Measurements from ENCODE around the gene HEATR9. TPM values are rescaled to one million over a fixed set of nuclear protein-coding genes. Genes with fewer than 3 reads are reported as not detected.

Gene HEATR9
- total RNA-seq, 1 donor from 2014 or later: not detected

DNA sequence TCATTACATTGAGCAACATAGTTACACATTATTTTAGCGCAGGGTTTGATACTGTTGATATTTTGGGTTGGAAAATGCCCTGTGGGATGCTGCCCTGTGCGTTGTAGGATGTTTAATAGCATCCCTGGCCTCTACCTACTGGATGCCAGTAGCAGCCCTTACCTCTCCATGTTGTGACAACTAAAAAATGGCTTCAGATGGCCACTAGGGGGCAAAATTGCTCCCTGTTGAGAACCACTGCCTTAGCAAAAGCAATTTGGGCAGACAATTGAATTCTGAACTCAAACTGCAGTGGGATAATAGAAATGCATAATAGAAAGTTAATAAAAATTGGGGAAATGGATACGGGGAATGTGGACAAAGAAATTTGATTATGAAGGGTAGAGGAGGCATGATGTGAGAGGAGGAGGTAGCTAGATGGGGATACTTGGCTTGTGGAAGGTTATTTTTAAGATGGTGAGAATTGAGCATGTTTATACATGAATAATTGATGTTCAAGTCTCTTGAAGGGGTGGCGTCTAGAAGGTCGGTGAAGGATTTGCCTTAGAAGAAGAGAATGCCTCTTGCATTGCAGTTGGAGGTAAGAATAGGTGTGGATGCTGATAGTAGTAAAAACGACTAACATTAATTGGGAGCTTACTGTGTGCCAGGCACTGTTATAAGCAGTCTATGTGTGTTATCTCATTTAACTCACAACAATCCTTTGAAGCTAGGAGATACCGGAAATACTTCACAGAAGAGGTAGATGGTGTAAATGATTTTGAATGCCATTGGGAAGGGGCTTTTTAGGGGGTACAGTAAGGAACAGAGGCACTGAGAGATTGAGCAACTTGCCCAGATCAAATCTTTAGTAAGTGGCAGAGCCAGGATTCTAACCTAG lies 19.0 kb downstream of the HEATR9 start:
- peaks cover 44% of the 10 kb centered on the region for H3F3A ChIP-seq (ENCODE audit: low read depth)
- Mint-ChIP-seq H3K4me1 (peaks cover 3% of the 10 kb centered on the region), H3K36me3 (peaks cover 31% of the 10 kb centered on the region), H3K9me3 (no peaks in the 10 kb centered on the region), H3K27ac (peak overlapping the region; percentile 52), H3K27me3 (ENCODE audit: insufficient read depth, low read depth) (peaks cover 2% of the 10 kb centered on the region), H3K4me3 (no peak overlapping the region)
- no peak overlapping the region for H3K4me3 ChIP-seq
- H3K9me3 ChIP-seq (ENCODE audit: low read depth): no peaks in the 10 kb centered on the region
- DNase-seq (ENCODE audit: low spot score): peak; percentile 80
- TF ChIP-seq EZH2phosphoT487 (IDR thresholded peaks at IDR 0.05) (no peak), EZH2 (IDR thresholded peaks at IDR 0.05) (no peak)
- TF ChIP-seq, protein P1, sequence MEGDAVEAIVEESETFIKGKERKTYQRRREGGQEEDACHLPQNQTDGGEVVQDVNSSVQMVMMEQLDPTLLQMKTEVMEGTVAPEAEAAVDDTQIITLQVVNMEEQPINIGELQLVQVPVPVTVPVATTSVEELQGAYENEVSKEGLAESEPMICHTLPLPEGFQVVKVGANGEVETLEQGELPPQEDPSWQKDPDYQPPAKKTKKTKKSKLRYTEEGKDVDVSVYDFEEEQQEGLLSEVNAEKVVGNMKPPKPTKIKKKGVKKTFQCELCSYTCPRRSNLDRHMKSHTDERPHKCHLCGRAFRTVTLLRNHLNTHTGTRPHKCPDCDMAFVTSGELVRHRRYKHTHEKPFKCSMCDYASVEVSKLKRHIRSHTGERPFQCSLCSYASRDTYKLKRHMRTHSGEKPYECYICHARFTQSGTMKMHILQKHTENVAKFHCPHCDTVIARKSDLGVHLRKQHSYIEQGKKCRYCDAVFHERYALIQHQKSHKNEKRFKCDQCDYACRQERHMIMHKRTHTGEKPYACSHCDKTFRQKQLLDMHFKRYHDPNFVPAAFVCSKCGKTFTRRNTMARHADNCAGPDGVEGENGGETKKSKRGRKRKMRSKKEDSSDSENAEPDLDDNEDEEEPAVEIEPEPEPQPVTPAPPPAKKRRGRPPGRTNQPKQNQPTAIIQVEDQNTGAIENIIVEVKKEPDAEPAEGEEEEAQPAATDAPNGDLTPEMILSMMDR (IDR thresholded peaks at IDR 0.05): peak; percentile 88
- H3K27ac ChIP-seq: no peak overlapping the region
- no peak overlapping the region for H3K9ac ChIP-seq
- H4K20me1 ChIP-seq (ENCODE audit: low read depth): peaks cover 45% of the 10 kb centered on the region
- H3K4me1 ChIP-seq: no peaks in the 10 kb centered on the region
- H3K79me2 ChIP-seq (ENCODE audit: low read depth): peaks cover 11% of the 10 kb centered on the region
- no peak overlapping the region for H3K4me2 ChIP-seq
- H3K27me3 ChIP-seq: no peaks in the 10 kb centered on the region
- H3K36me3 ChIP-seq: peaks cover 20% of the 10 kb centered on the region
- H2AFZ ChIP-seq (replicated peaks): no peak overlapping the region

GRCh38 chr17:35847633-35848373 lies 20.9 kb downstream of the HEATR9 start:
- Histone ChIP-seq H4K20me1 (ENCODE audit: low read depth) (peaks cover 51% of the 10 kb centered on the region), H3K4me1 (no peaks in the 10 kb centered on the region), H2AFZ (replicated peaks) (no peak overlapping the region), H3K9ac (no peak overlapping the region), H3F3A (ENCODE audit: low read depth) (peaks cover 49% of the 10 kb centered on the region), H3K79me2 (ENCODE audit: low read depth) (peaks cover 12% of the 10 kb centered on the region), H3K9me3 (ENCODE audit: low read depth) (no peaks in the 10 kb centered on the region), H3K4me2 (no peak overlapping the region), H3K27ac (peak overlapping the region; percentile 43), H3K4me3 (no peak overlapping the region), H3K27me3 (no peaks in the 10 kb centered on the region), H3K36me3 (peaks cover 28% of the 10 kb centered on the region)
- Mint-ChIP-seq H3K4me1 (peaks cover under 1% of the 10 kb centered on the region), H3K27me3 (ENCODE audit: insufficient read depth, low read depth) (no peaks in the 10 kb centered on the region), H3K9me3 (no peaks in the 10 kb centered on the region), H3K4me3 (no peak overlapping the region), H3K27ac (no peak overlapping the region), H3K36me3 (peaks cover 35% of the 10 kb centered on the region)
- DNase-seq (ENCODE audit: low spot score): no peak
- TF ChIP-seq EZH2phosphoT487 (IDR thresholded peaks at IDR 0.05): no peak
- TF ChIP-seq, protein P1 (IDR thresholded peaks at IDR 0.05): no peak
- no peak for TF ChIP-seq EZH2 (IDR thresholded peaks at IDR 0.05)

DNA sequence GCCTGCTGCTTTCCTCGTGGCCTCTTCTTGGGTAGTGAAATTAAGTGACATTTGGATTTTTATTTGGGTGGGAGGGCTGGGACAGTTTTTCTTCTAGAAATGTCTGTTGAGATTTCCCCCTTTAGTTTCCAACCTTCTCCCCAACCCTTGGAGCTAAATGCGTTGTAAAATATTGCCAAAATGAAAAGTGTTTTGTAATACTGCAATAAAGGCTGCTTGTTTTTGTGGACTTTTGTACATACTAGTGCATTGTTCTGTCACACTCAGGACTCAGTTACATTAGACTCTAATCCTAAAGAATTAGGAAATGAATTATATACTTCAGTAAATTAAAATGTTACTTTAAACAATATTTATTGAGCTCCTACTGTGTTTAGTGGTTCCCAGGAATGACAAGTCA lies 21.7 kb downstream of the HEATR9 start:
- Histone ChIP-seq H3K4me2 (no peak overlapping the region), H3K9me3 (ENCODE audit: low read depth) (no peaks in the 10 kb centered on the region), H3K79me2 (ENCODE audit: low read depth) (peaks cover 19% of the 10 kb centered on the region), H4K20me1 (ENCODE audit: low read depth) (peaks cover 54% of the 10 kb centered on the region), H3K4me3 (no peak overlapping the region), H3K36me3 (peaks cover 28% of the 10 kb centered on the region), H3F3A (ENCODE audit: low read depth) (peaks cover 50% of the 10 kb centered on the region), H3K9ac (no peak overlapping the region), H3K4me1 (no peaks in the 10 kb centered on the region), H3K27ac (no peak overlapping the region), H3K27me3 (no peaks in the 10 kb centered on the region), H2AFZ (replicated peaks) (no peak overlapping the region)
- H3K9me3 Mint-ChIP-seq: no peaks in the 10 kb centered on the region
- no peak overlapping the region for H3K4me3 Mint-ChIP-seq
- H3K27ac Mint-ChIP-seq: no peak overlapping the region
- peaks cover 40% of the 10 kb centered on the region for H3K36me3 Mint-ChIP-seq
- H3K4me1 Mint-ChIP-seq: no peaks in the 10 kb centered on the region
- TF ChIP-seq, protein P1 (IDR thresholded peaks at IDR 0.05): no peak
- TF ChIP-seq EZH2phosphoT487 (IDR thresholded peaks at IDR 0.05) (no peak), EZH2 (IDR thresholded peaks at IDR 0.05) (no peak)
- DNase-seq (ENCODE audit: low spot score): no peak
- no peaks in the 10 kb centered on the region for H3K27me3 Mint-ChIP-seq (ENCODE audit: insufficient read depth, low read depth)

All from neural progenitor cell (in vitro differentiated cells).